Prostate gland (tissue), 2 donors: ENCODE results near the gene STIM1.

ENCODE experiments used
- POLR2A ChIP-seq: fragments of 450-650 bp; IDR thresholded peaks from one replicate; pipeline ENCODE4 v1.6.1; 2016; ENCODE audit warnings: antibody characterized with exemption, mild to moderate bottlenecking
- TF ChIP-seq, protein P1 (sequence below), 4 experiments: fragments of 200-600 bp in 2 of 4; fragments of 450-650 bp in 2 of 4; sonication (generic) in 2 of 4; IDR thresholded peaks; 1 replicate in 3 of 4; 2 replicates in 1 of 4; pipeline ENCODE4 v1.5.1; 2016 to 2019; ENCODE audit warnings: antibody characterized with exemption in 4 of 4, mild to moderate bottlenecking in 2 of 4, moderate library complexity in 2 of 4

GRCh38 chr11:3902441-3902840, 47.0 kb downstream of the STIM1 start:
- TF ChIP-seq, protein P1, sequence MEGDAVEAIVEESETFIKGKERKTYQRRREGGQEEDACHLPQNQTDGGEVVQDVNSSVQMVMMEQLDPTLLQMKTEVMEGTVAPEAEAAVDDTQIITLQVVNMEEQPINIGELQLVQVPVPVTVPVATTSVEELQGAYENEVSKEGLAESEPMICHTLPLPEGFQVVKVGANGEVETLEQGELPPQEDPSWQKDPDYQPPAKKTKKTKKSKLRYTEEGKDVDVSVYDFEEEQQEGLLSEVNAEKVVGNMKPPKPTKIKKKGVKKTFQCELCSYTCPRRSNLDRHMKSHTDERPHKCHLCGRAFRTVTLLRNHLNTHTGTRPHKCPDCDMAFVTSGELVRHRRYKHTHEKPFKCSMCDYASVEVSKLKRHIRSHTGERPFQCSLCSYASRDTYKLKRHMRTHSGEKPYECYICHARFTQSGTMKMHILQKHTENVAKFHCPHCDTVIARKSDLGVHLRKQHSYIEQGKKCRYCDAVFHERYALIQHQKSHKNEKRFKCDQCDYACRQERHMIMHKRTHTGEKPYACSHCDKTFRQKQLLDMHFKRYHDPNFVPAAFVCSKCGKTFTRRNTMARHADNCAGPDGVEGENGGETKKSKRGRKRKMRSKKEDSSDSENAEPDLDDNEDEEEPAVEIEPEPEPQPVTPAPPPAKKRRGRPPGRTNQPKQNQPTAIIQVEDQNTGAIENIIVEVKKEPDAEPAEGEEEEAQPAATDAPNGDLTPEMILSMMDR (IDR thresholded peaks at IDR 0.05) = no peak
- TF ChIP-seq POLR2A = no peak
